WTC11 (cell line): Measurements from ENCODE around the gene CAMK2B.

Source experiments
- ATF1 ChIP-seq: sonication (generic); formaldehyde crosslinking; IDR thresholded peaks from 2 replicates; pipeline ENCODE4 v1.8.1; 2023; ENCODE audit warnings: mild to moderate bottlenecking, moderate library complexity, missing genetic modification reagents
- CREM ChIP-seq: sonication (generic); formaldehyde crosslinking; IDR thresholded peaks from 2 replicates; pipeline ENCODE4 v1.8.1; 2022; ENCODE audit warnings: mild to moderate bottlenecking, missing genetic modification reagents, moderate library complexity
- FOXP1 ChIP-seq: sonication (generic); formaldehyde crosslinking; IDR thresholded peaks from 2 replicates; pipeline ENCODE4 v1.8.0; 2022; ENCODE audit warnings: missing genetic modification reagents, mild to moderate bottlenecking, moderate library complexity, borderline replicate concordance
- JUN ChIP-seq: sonication (generic); formaldehyde crosslinking; IDR thresholded peaks from 2 replicates; pipeline ENCODE4 v1.8.0; 2023; ENCODE audit warnings: mild to moderate bottlenecking, missing genetic modification reagents
- NR3C1 ChIP-seq: sonication (generic); formaldehyde crosslinking; conservative IDR thresholded peaks from 2 replicates; pipeline ENCODE4 v1.8.1; 2023; ENCODE audit warnings: low read depth, mild to moderate bottlenecking, missing genetic modification reagents
- TF ChIP-seq, protein P1 (sequence below): fragments of 250-450 bp; sonication (Bioruptor Pico); IDR thresholded peaks from 2 replicates; pipeline ENCODE4 v2.1.2; 2022; ENCODE audit warnings: mild to moderate bottlenecking, moderate library complexity
- TF ChIP-seq, protein P2 (sequence below): fragments of 200-600 bp; IDR thresholded peaks from 2 replicates; pipeline ENCODE4 v1.8.0; 2022; ENCODE audit warnings: antibody characterized with exemption
- TF ChIP-seq, protein P3 (sequence below): sonication (generic); formaldehyde crosslinking; IDR thresholded peaks from 2 replicates; pipeline ENCODE4 v1.8.1; 2022; ENCODE audit warnings: low read depth, mild to moderate bottlenecking, moderate library complexity, missing genetic modification reagents, borderline replicate concordance
- TF ChIP-seq, protein P4 (sequence below): sonication (generic); formaldehyde crosslinking; IDR thresholded peaks from 2 replicates; pipeline ENCODE4 v1.8.1; 2023; ENCODE audit warnings: mild to moderate bottlenecking, missing genetic modification reagents, moderate library complexity
- TF ChIP-seq, protein P5 (sequence below): sonication (generic); formaldehyde crosslinking; IDR thresholded peaks from 2 replicates; pipeline ENCODE4 v1.8.1; 2023; ENCODE audit warnings: mild to moderate bottlenecking, moderate library complexity, missing genetic modification reagents

DNA sequence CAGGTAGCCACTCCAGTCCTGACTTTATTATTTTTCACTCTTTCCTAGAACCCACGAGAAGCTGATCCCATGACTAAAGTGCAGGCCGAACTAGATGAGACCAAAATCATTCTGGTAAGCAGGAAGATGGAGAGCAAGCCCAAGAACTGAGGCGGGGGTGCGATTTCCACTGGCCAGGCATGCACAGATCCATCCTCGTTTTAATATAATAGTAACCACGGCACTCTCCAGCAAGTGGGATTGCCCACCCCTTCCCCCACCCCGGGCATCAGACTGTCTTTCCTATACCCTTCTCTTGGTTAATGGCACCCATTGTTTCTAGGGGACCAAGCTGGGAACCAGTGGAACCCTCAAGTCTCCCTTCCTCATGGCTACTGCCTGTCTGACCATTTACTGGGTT is 117.3 kb downstream of the CAMK2B start:
- no peak for TF ChIP-seq CREM (CRISPR knock-in tag)
- TF ChIP-seq, protein P1, sequence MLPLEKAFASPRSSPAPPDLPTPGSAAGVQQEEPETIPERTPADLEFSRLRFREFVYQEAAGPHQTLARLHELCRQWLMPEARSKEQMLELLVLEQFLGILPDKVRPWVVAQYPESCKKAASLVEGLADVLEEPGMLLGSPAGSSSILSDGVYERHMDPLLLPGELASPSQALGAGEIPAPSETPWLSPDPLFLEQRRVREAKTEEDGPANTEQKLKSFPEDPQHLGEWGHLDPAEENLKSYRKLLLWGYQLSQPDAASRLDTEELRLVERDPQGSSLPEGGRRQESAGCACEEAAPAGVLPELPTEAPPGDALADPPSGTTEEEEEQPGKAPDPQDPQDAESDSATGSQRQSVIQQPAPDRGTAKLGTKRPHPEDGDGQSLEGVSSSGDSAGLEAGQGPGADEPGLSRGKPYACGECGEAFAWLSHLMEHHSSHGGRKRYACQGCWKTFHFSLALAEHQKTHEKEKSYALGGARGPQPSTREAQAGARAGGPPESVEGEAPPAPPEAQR (CRISPR knock-in tag), result no peak
- TF ChIP-seq, protein P2, sequence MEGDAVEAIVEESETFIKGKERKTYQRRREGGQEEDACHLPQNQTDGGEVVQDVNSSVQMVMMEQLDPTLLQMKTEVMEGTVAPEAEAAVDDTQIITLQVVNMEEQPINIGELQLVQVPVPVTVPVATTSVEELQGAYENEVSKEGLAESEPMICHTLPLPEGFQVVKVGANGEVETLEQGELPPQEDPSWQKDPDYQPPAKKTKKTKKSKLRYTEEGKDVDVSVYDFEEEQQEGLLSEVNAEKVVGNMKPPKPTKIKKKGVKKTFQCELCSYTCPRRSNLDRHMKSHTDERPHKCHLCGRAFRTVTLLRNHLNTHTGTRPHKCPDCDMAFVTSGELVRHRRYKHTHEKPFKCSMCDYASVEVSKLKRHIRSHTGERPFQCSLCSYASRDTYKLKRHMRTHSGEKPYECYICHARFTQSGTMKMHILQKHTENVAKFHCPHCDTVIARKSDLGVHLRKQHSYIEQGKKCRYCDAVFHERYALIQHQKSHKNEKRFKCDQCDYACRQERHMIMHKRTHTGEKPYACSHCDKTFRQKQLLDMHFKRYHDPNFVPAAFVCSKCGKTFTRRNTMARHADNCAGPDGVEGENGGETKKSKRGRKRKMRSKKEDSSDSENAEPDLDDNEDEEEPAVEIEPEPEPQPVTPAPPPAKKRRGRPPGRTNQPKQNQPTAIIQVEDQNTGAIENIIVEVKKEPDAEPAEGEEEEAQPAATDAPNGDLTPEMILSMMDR, result no peak
- TF ChIP-seq NR3C1 (CRISPR knock-in tag), result no peak
- TF ChIP-seq JUN, result no peak
- TF ChIP-seq, protein P3, sequence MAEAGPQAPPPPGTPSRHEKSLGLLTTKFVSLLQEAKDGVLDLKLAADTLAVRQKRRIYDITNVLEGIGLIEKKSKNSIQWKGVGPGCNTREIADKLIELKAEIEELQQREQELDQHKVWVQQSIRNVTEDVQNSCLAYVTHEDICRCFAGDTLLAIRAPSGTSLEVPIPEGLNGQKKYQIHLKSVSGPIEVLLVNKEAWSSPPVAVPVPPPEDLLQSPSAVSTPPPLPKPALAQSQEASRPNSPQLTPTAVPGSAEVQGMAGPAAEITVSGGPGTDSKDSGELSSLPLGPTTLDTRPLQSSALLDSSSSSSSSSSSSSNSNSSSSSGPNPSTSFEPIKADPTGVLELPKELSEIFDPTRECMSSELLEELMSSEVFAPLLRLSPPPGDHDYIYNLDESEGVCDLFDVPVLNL (CRISPR knock-in tag), result no peak
- TF ChIP-seq ATF1, result no peak
- TF ChIP-seq, protein P4, sequence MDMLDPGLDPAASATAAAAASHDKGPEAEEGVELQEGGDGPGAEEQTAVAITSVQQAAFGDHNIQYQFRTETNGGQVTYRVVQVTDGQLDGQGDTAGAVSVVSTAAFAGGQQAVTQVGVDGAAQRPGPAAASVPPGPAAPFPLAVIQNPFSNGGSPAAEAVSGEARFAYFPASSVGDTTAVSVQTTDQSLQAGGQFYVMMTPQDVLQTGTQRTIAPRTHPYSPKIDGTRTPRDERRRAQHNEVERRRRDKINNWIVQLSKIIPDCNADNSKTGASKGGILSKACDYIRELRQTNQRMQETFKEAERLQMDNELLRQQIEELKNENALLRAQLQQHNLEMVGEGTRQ (CRISPR knock-in tag), result no peak
- TF ChIP-seq, protein P5, sequence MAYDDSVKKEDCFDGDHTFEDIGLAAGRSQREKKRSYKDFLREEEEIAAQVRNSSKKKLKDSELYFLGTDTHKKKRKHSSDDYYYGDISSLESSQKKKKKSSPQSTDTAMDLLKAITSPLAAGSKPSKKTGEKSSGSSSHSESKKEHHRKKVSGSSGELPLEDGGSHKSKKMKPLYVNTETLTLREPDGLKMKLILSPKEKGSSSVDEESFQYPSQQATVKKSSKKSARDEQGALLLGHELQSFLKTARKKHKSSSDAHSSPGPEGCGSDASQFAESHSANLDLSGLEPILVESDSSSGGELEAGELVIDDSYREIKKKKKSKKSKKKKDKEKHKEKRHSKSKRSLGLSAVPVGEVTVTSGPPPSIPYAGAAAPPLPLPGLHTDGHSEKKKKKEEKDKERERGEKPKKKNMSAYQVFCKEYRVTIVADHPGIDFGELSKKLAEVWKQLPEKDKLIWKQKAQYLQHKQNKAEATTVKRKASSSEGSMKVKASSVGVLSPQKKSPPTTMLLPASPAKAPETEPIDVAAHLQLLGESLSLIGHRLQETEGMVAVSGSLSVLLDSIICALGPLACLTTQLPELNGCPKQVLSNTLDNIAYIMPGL (CRISPR knock-in tag), result no peak
- TF ChIP-seq FOXP1 (CRISPR knock-in tag), result no peak
